ENCODE results near the gene TMEM269.

The TMEM269 gene

GRCh38 chr1:42765832-42766740, 18.7 kb upstream of the TMEM269 start:
- Histone ChIP-seq H3K79me2 (ENCODE audit: control insufficient read depth, insufficient read depth, low read length) (peaks cover 13% of the 10 kb centered on the region), H2BK15ac (replicated peaks; ENCODE audit: low read depth) (no peak overlapping the region), H3K4me2 (ENCODE audit: low read length) (peak overlapping the region; percentile 63), H4K5ac (ENCODE audit: low read length) (no peak overlapping the region), H3K18ac (ENCODE audit: low read length) (peak overlapping the region; percentile 33), H2BK120ac (ENCODE audit: low read depth, low read length) (no peak overlapping the region), H3K4me3 (ENCODE audit: low read length) (peak overlapping the region; percentile 90), H3K79me1 (ENCODE audit: low read length) (peaks cover 10% of the 10 kb centered on the region), H3K23ac (ENCODE audit: low read length) (no peak overlapping the region), H3K56ac (ENCODE audit: low read length) (peak overlapping the region; percentile 99), H3K9ac (ENCODE audit: low read length) (peak overlapping the region; percentile 95), H3K27ac (ENCODE audit: low read depth, low read length) (peak overlapping the region; percentile 46), H2AK5ac (ENCODE audit: low read length) (no peak overlapping the region), H3K4me1 (ENCODE audit: control insufficient read depth, low read depth, low read length) (peaks cover 9% of the 10 kb centered on the region), H3K27me3 (ENCODE audit: insufficient read depth, low read length, poor library complexity) (no peaks in the 10 kb centered on the region), H2BK5ac (ENCODE audit: low read length) (no peak overlapping the region), H3K4ac (ENCODE audit: low read depth, low read length) (no peak overlapping the region), H4K8ac (ENCODE audit: low read depth, low read length) (no peak overlapping the region), H3K36me3 (ENCODE audit: control insufficient read depth, insufficient read depth, low read length) (no peaks in the 10 kb centered on the region)
- peak; percentile 89 for DNase-seq
- no CpG with 5 or more reads among the region's 44 CpGs for WGBS (ENCODE audit: extremely low coverage, insufficient coverage, low lambda C conversion rate)

- Histone ChIP-seq H3K23ac (ENCODE audit: low read length) (peak within 1 kb of the TSS; percentile 90), H3K36me3 (ENCODE audit: control insufficient read depth, insufficient read depth, low read length) (no peaks in the 10 kb centered on the region), H4K5ac (ENCODE audit: low read length) (no peak within 1 kb of the TSS), H3K9ac (ENCODE audit: low read length) (peak within 1 kb of the TSS; percentile 95), H3K56ac (ENCODE audit: low read length) (peak within 1 kb of the TSS; percentile 99), H3K4me2 (ENCODE audit: low read length) (peak within 1 kb of the TSS; percentile 67), H3K27ac (ENCODE audit: low read depth, low read length) (peak within 1 kb of the TSS; percentile 72), H3K18ac (ENCODE audit: low read length) (peak within 1 kb of the TSS; percentile 76), H3K4me3 (ENCODE audit: low read length) (peak within 1 kb of the TSS; percentile 90), H3K4me1 (ENCODE audit: control insufficient read depth, low read depth, low read length) (peaks cover 9% of the 10 kb centered on the region), H2BK15ac (replicated peaks; ENCODE audit: low read depth) (no peak within 1 kb of the TSS), H2BK5ac (ENCODE audit: low read length) (peak within 1 kb of the TSS; percentile 52), H3K79me1 (ENCODE audit: low read length) (peaks cover 10% of the 10 kb centered on the region), H2AK5ac (ENCODE audit: low read length) (no peak within 1 kb of the TSS), H3K4ac (ENCODE audit: low read depth, low read length) (no peak within 1 kb of the TSS), H2BK120ac (ENCODE audit: low read depth, low read length) (no peak within 1 kb of the TSS), H4K8ac (ENCODE audit: low read depth, low read length) (no peak within 1 kb of the TSS), H3K79me2 (ENCODE audit: control insufficient read depth, insufficient read depth, low read length) (peaks cover 14% of the 10 kb centered on the region), H3K27me3 (ENCODE audit: insufficient read depth, low read length, poor library complexity) (no peaks in the 10 kb centered on the region)
- no CpG with 5 or more reads among the region's 82 CpGs for WGBS (ENCODE audit: extremely low coverage, insufficient coverage, low lambda C conversion rate)
- DNase-seq, result peak; percentile 100
Observed at GRCh38 chr1:42766741-42767509, 17.9 kb upstream of the TMEM269 start, which contains the start of the genes C1orf50 and P3H1. TSS of gene C1orf50 (plus strand) at chr1:42767249. CDS start at chr1:42767312, 63 bp downstream. TSS of gene P3H1 (minus strand) at chr1:42767028. CDS start at chr1:42766971, 57 bp downstream.

GRCh38 chr1:42767510-42768000, 17.2 kb upstream of the TMEM269 start:
- Histone ChIP-seq H3K79me2 (ENCODE audit: control insufficient read depth, insufficient read depth, low read length) (peaks cover 14% of the 10 kb centered on the region), H4K8ac (ENCODE audit: low read depth, low read length) (no peak overlapping the region), H2BK15ac (replicated peaks; ENCODE audit: low read depth) (no peak overlapping the region), H3K56ac (ENCODE audit: low read length) (peak overlapping the region; percentile 96), H3K4me2 (ENCODE audit: low read length) (peak overlapping the region; percentile 67), H3K9ac (ENCODE audit: low read length) (peak overlapping the region; percentile 93), H2BK5ac (ENCODE audit: low read length) (no peak overlapping the region), H2AK5ac (ENCODE audit: low read length) (no peak overlapping the region), H3K27me3 (ENCODE audit: insufficient read depth, low read length, poor library complexity) (no peaks in the 10 kb centered on the region), H3K27ac (ENCODE audit: low read depth, low read length) (peak overlapping the region; percentile 72), H3K4me3 (ENCODE audit: low read length) (peak overlapping the region; percentile 76), H3K4me1 (ENCODE audit: control insufficient read depth, low read depth, low read length) (peaks cover 9% of the 10 kb centered on the region), H3K4ac (ENCODE audit: low read depth, low read length) (no peak overlapping the region), H3K36me3 (ENCODE audit: control insufficient read depth, insufficient read depth, low read length) (no peaks in the 10 kb centered on the region), H3K79me1 (ENCODE audit: low read length) (peaks cover 11% of the 10 kb centered on the region), H3K18ac (ENCODE audit: low read length) (peak overlapping the region; percentile 76), H3K23ac (ENCODE audit: low read length) (no peak overlapping the region), H2BK120ac (ENCODE audit: low read depth, low read length) (no peak overlapping the region), H4K5ac (ENCODE audit: low read length) (no peak overlapping the region)
- WGBS (ENCODE audit: extremely low coverage, insufficient coverage, low lambda C conversion rate), result no CpG with 5 or more reads among the region's 23 CpGs
- DNase-seq, result no peak

- no peak overlapping the region for H3K18ac ChIP-seq (ENCODE audit: low read length)
- H3K9ac ChIP-seq (ENCODE audit: low read length), result peak overlapping the region; percentile 93
- peaks cover 9% of the 10 kb centered on the region for H3K4me1 ChIP-seq (ENCODE audit: control insufficient read depth, low read depth, low read length)
- no peak overlapping the region for H2BK120ac ChIP-seq (ENCODE audit: low read depth, low read length)
- no peak overlapping the region for H3K4me3 ChIP-seq (ENCODE audit: low read length)
- H3K4me2 ChIP-seq (ENCODE audit: low read length), result no peak overlapping the region
- H3K36me3 ChIP-seq (ENCODE audit: control insufficient read depth, insufficient read depth, low read length), result no peaks in the 10 kb centered on the region
- WGBS (ENCODE audit: extremely low coverage, insufficient coverage, low lambda C conversion rate), result no CpG with 5 or more reads among the region's 2 CpGs
- H2BK15ac ChIP-seq (replicated peaks; ENCODE audit: low read depth), result no peak overlapping the region
- H2BK5ac ChIP-seq (ENCODE audit: low read length), result no peak overlapping the region
- H3K23ac ChIP-seq (ENCODE audit: low read length), result no peak overlapping the region
- no peak overlapping the region for H3K27ac ChIP-seq (ENCODE audit: low read depth, low read length)
- H3K27me3 ChIP-seq (ENCODE audit: insufficient read depth, low read length, poor library complexity), result no peaks in the 10 kb centered on the region
- H4K5ac ChIP-seq (ENCODE audit: low read length), result no peak overlapping the region
- peaks cover 14% of the 10 kb centered on the region for H3K79me2 ChIP-seq (ENCODE audit: control insufficient read depth, insufficient read depth, low read length)
- H3K56ac ChIP-seq (ENCODE audit: low read length), result no peak overlapping the region
- H2AK5ac ChIP-seq (ENCODE audit: low read length), result no peak overlapping the region
- DNase-seq, result no peak
- H4K8ac ChIP-seq (ENCODE audit: low read depth, low read length), result no peak overlapping the region
- H3K4ac ChIP-seq (ENCODE audit: low read depth, low read length), result no peak overlapping the region
- peaks cover 13% of the 10 kb centered on the region for H3K79me1 ChIP-seq (ENCODE audit: low read length)
Observed at GRCh38 chr1:42768172-42768571, 16.6 kb upstream of the TMEM269 start.

- Histone ChIP-seq H3K36me3 (ENCODE audit: control insufficient read depth, insufficient read depth, low read length) (no peaks in the 10 kb centered on the region), H3K23ac (ENCODE audit: low read length) (no peak overlapping the region), H2AK5ac (ENCODE audit: low read length) (no peak overlapping the region), H3K4me3 (ENCODE audit: low read length) (no peak overlapping the region), H3K18ac (ENCODE audit: low read length) (no peak overlapping the region), H4K5ac (ENCODE audit: low read length) (no peak overlapping the region), H2BK15ac (replicated peaks; ENCODE audit: low read depth) (no peak overlapping the region), H3K4ac (ENCODE audit: low read depth, low read length) (no peak overlapping the region), H3K4me2 (ENCODE audit: low read length) (no peak overlapping the region), H3K4me1 (ENCODE audit: control insufficient read depth, low read depth, low read length) (peaks cover 4% of the 10 kb centered on the region), H3K79me1 (ENCODE audit: low read length) (peaks cover 11% of the 10 kb centered on the region), H3K56ac (ENCODE audit: low read length) (no peak overlapping the region), H3K27ac (ENCODE audit: low read depth, low read length) (no peak overlapping the region), H3K79me2 (ENCODE audit: control insufficient read depth, insufficient read depth, low read length) (peaks cover 9% of the 10 kb centered on the region), H4K8ac (ENCODE audit: low read depth, low read length) (no peak overlapping the region), H3K9ac (ENCODE audit: low read length) (no peak overlapping the region), H2BK120ac (ENCODE audit: low read depth, low read length) (no peak overlapping the region), H2BK5ac (ENCODE audit: low read length) (no peak overlapping the region), H3K27me3 (ENCODE audit: insufficient read depth, low read length, poor library complexity) (no peaks in the 10 kb centered on the region)
- no peak for DNase-seq
- WGBS (ENCODE audit: extremely low coverage, insufficient coverage, low lambda C conversion rate), result no CpG with 5 or more reads among the region's 3 CpGs
Observed at GRCh38 chr1:42769811-42770210, 15.0 kb upstream of the TMEM269 start.

Measured in mesendoderm (in vitro differentiated cells).